Non-pigmented ciliary epithelial cell (primary cell): ENCODE results near the gene SPDEF.

ENCODE experiments used
- DNase-seq: peaks from one replicate; pipeline ENCODE4 v3.0.0-alpha.2; 2010; ENCODE audit warnings: low read depth

The SPDEF gene

DNA sequence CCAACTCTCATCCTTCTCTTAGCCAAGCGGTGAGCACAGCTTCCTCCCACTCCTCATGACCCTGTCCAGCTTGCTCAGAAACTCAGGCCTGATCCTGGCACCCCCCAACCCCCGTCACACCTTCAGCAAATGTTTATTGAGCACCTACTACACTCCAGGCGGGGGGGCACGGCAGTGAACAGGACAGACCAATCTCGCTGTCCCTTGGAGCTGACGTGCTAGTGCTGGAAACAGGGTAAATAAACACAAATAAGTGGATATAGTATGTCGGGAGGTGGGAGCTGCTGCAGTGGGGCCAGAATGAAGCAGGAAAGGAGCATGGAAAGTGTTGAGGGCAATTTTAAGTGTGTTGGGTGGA lies 7.4 kb upstream of the SPDEF start:
- DNase-seq: no peak

GRCh38 chr6:34562861-34563512 lies 6.9 kb upstream of the SPDEF start:
- no peak for DNase-seq

DNA sequence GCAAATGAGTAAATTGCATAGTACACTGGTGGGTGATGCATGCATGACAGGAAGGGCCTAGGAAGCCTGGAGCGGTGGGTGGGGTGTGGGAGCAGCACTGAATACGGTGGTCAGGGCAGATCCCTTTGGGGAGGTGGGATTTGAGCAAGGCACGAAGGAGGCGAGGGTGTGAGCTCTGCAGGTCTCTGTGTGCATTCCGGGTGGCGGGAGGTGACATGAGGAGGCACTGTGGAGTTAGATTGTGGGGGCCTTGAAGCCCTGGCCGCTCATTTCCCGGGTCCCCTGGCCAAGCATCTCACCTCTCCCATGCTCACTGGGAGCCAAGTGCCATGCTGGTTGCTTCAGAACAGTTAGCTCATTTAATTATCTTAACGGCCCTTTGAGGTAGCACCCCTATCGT lies 6.2 kb upstream of the SPDEF start:
- DNase-seq: no peak

DNA sequence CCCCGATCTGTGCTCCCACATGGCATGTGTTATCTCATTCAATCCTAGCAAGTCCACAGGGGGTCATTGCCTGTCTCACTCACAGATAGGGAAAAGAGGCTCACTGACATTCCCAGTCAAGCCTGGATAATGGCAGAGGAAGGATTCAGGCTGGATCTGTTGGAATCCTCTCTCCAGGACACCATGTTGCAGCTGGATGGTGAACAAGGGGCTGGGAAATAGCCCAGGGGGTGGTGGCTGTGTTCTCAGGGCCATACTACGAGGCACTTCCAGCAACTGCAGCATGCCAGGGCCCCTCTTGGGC lies 5.0 kb upstream of the SPDEF start:
- no peak for DNase-seq

GRCh38 chr6:34560366-34561226 lies 4.5 kb upstream of the SPDEF start:
- DNase-seq: peak; percentile 9

DNA sequence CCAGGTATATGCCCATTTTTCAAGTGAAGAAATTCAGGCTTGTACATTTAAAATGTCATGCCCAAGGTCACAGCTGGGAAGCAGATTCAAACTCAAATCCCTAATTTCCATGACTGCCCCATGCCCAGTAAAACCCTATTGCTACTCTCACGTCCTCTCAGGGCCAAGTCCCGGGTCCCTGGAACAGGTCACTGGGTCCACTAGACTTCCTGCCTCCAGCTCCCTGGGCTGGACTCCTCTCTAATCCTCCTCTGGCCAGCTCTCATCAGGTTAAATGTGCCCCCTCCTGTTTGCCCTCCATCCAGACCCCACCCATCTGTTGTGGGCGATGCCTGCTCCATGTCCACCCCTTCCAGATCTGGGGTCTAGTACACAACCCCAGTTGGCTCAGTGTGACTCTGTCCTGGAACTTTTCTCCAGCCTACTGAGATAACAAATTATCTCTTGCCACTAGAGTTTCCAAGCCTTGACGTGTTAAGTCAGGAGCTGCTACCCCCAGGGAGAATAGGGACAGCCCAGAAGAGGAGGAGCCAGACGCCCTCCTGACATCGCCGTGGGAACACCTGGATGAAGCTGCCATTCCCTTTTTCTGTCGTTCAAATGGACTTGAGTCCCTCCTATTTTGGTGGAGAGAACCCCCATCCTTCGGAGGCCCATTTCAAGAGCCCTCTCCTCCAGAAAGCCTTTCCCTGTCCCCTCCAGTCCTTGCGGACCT lies 3.7 kb upstream of the SPDEF start:
- DNase-seq: no peak

DNA sequence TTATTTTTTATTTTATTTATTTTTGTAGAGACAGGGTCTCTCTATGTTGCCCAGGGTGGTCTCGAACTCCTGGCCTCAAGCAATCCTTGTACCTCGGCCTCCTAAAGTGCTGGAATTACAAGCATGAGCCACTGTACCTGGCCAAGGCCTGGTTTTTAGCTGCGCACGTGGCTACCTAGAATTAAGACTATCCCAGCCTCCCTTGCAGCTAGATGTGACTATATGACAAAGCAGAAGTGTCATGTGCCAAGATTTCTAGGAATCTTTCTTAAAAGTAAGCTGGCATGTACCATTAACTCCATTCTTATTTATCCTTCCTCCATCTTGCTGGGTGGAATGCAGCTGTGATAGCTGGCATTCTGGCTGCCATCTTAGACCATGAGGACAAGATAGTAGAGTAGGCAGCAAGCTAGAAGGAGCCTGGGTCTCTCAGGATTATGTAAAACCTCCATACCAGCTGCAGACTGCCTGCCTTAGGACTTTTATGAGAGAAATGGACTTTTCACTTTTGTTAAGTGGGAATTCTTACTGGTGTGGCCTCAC lies 2.1 kb upstream of the SPDEF start:
- no peak for DNase-seq

GRCh38 chr6:34557228-34557627 lies 1.1 kb upstream of the SPDEF start:
- DNase-seq: no peak

- DNase-seq: no peak
Observed at GRCh38 chr6:34556493-34556892, 364 bp upstream of the SPDEF start.

DNA sequence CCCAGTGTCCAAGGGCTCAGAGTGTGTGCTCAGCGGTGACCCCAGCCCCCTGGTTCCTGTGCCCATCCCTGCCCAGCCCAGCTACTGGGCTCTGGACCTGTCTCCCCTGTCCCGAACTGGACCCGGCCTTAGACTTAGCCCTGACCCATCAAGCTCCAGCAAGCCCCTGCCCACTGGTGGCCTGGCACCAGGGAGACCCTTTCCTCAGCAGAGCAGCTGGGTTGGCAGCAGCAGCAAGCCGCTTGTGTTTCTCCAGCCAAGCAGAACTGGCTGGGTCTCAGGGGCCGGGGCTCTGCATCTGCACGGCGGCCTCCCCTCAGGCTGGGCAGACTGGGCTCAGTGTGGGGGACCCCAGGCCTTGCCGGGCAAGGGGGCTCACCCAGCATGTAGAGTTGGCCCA lies 801 bp downstream of the SPDEF start:
- no peak for DNase-seq

DNA sequence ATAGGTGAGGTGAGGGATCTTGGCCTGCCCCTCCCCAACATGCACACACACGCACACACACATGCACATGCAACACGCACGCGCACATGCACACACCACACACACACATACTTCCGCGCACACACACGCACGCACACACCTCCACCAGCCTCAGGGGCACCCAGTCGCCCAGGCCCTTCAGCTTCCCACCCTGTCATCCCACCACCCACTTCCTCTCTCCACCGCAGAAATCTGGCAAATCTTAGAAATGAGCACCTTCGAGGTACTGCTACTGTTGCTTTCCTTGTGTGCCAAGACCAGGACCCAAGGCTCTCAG lies 1.2 kb downstream of the SPDEF start:
- no peak for DNase-seq

DNA sequence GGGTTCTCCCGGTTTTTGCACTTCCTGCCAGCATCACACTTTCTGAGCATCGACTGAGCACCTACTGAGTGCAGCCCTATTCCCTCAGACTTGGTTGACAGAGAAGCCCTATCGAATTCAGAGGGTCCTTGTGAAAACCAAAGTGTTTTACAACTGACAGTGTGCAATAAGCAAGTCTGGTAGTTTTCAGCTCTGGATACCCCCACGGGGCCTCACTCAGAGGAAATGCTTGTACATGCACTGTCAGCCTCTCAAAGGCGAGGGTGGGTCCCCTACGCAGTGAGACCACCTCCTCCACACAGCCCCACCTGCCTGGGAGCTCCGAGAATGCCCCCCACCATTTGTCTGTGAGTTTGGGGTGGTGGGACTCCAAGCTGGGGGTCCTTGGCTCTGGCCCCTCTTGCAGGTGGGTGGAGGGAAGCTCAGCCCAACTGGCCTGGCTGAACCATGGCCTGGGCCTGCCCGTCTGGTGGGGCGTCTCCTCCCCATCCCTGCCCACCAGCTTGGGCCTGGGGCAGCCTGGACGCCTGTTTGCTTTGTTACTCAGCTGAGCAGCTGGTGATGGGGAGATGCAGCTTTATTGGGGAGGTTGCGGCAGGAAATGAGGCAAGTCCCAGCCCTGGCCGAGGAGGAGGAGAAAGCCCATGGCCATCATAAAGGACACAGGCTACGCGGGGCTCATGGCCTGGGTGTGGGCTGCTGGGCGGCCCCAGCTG lies 1.7 kb downstream of the SPDEF start:
- DNase-seq: no peak

GRCh38 chr6:34553750-34554149 lies 2.4 kb downstream of the SPDEF start:
- DNase-seq: no peak

GRCh38 chr6:34553146-34553545 lies 3.0 kb downstream of the SPDEF start:
- no peak for DNase-seq

DNA sequence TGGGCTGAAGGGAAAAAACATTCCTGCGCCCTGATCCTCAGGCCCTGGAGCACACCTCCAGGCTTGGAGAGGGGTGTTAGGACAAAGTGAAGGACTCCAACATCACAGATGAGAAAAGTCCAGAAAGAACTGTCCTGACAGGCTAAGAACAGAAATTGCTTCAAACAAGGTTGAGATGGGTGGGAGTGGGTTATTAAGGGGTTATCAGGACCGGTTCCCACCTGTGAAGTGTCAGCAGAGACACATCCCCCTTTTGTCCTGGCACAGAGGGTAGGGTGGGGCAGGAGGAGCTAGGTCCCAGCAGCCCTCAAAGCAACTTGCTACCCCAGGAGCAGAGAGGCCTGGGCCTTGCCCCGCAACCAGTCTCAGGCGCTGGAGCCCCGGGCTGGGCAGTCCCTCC lies 3.5 kb downstream of the SPDEF start:
- DNase-seq: no peak

- DNase-seq: no peak
Observed at GRCh38 chr6:34551720-34552119, 4.4 kb downstream of the SPDEF start.

DNA sequence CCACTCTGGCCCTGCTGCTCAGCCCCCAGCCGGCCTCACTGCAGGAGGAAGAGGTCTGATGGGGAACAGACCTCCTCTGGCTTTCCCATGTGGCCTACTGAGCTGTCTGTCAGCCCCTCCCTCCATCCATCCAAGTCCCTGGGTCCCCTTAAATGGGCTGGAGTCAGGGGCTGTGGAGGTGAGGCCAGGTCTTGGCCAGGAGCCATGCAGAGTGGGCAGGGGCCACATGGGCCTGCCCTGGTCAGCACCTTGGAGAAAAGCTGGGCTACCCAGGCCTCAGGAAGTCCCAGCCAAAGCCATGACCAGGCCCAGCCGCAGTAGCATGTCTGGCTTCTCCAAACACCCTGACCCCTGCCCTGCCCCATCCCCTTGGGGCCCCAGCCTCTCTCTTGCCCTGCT lies 6.3 kb downstream of the SPDEF start:
- no peak for DNase-seq

GRCh38 chr6:34549026-34549803 lies 6.9 kb downstream of the SPDEF start:
- DNase-seq: no peak

GRCh38 chr6:34547701-34548644 lies 8.2 kb downstream of the SPDEF start:
- DNase-seq: no peak

- DNase-seq: no peak
Observed at GRCh38 chr6:34546551-34547321, 9.4 kb downstream of the SPDEF start.
